Sigmoid colon (tissue), 4 donors: ENCODE measurements around the gene BTBD9.

Source experiments
- CTCF ChIP-seq, 4 experiments: fragments of 450-650 bp in 3 of 4; fragments of 200-600 bp in 1 of 4; IDR thresholded peaks; one replicate each; pipeline ENCODE4 v1.5.1; 2016 to 2019; ENCODE audit warnings: antibody characterized with exemption in 4 of 4, mild to moderate bottlenecking in 3 of 4, moderate library complexity in 2 of 4
- EP300 ChIP-seq, 4 donors: sonication (generic); formaldehyde crosslinking; IDR thresholded peaks; one replicate each; pipeline ENCODE4 v1.6.1; 2017; ENCODE audit warnings: antibody characterized with exemption in 4 of 4
- POLR2A ChIP-seq, 2 donors: fragments of 450-650 bp; IDR thresholded peaks; one replicate each; pipeline ENCODE4 v1.6.1; 2016; ENCODE audit warnings: antibody characterized with exemption in 2 of 2, mild to moderate bottlenecking in 2 of 2, moderate library complexity in 2 of 2
- POLR2AphosphoS5 ChIP-seq, 4 donors: sonication (generic); formaldehyde crosslinking; IDR thresholded peaks; one replicate each; pipeline ENCODE4 v1.6.1; 2017; ENCODE audit warnings: antibody characterized with exemption in 4 of 4

DNA sequence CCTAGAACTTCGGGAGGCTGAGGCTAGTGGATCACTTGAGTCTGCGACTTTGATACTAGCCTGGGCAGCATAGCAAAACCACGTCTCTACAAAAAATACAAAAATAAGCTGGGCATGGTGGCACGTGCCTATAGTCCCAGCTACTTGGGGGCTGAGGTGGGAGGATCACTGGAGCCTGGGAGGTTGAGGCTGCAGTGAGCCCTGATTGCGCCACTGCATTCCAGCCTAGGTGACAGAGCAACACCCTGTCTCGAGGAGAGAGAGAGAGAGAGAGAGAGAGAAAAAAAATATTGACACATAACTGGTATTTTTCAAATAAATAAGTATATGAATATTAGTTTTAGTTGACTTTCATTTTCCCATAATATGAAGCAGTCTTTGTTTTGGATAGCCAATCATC lies 222.2 kb downstream of the BTBD9 start:
- TF ChIP-seq CTCF (IDR thresholded peaks at IDR 0.05), result no peak
- no peak for TF ChIP-seq POLR2AphosphoS5 (IDR thresholded peaks at IDR 0.05)
- TF ChIP-seq POLR2A (IDR thresholded peaks at IDR 0.05), result no peak
- no peak for TF ChIP-seq EP300 (IDR thresholded peaks at IDR 0.05)
